Body of pancreas (tissue), 4 donors: ENCODE data around the gene AVEN.

Source experiments
- CTCF ChIP-seq, 7 experiments: fragments of 450-650 bp in 4 of 7; fragments of 200-600 bp in 3 of 7; sonication (generic) in 3 of 7; IDR thresholded peaks; one replicate each; pipeline ENCODE4 v1.5.1; 2016 to 2019; ENCODE audit warnings: antibody characterized with exemption in 7 of 7
- POLR2A ChIP-seq, 3 donors: fragments of 450-650 bp; IDR thresholded peaks; one replicate each; pipeline ENCODE4 v1.6.1; 2016; ENCODE audit warnings: antibody characterized with exemption in 3 of 3, mild to moderate bottlenecking in 2 of 3

GRCh38 chr15:33960549-33960935 lies 78.5 kb downstream of the AVEN start:
- TF ChIP-seq CTCF (IDR thresholded peaks at IDR 0.05) (no peak), POLR2A (IDR thresholded peaks at IDR 0.05) (no peak)
